Endodermal cell (in vitro differentiated cells): Measurements from ENCODE around the gene SCART1. TPM values are rescaled to one million over a fixed set of nuclear protein-coding genes. Genes with fewer than 3 reads are reported as not detected.
"Not testable (repeated sequence)": the region's sequence is repeated elsewhere in the genome, so short reads cannot be mapped to it uniquely, and the experiment has no call there.

Experiments
- DNase-seq: peaks from one replicate; pipeline ENCODE4 v3.0.0-alpha.2; 2017
- H3K27ac ChIP-seq: 2 replicates; pipeline ENCODE4 v1.5.1; 2013; ENCODE audit warnings: mild to moderate bottlenecking, low read depth, low read length, moderate library complexity
- H3K27me3 ChIP-seq: 2 replicates; pipeline ENCODE4 v1.6.1; 2013; ENCODE audit warnings: mild to moderate bottlenecking, low read length, moderate library complexity; ENCODE audit not compliant: insufficient read depth, control insufficient read depth, poor library complexity, severe bottlenecking
- H3K36me3 ChIP-seq: 2 replicates; pipeline ENCODE4 v1.7.0; 2013; ENCODE audit warnings: mild to moderate bottlenecking, low read length, moderate library complexity; ENCODE audit not compliant: control insufficient read depth, insufficient read depth
- H3K4me1 ChIP-seq: one replicate; pipeline ENCODE4 v1.7.0; 2013; ENCODE audit warnings: low read length; ENCODE audit not compliant: control insufficient read depth, insufficient read depth
- H3K4me3 ChIP-seq: 2 replicates; pipeline ENCODE4 v1.5.1; 2013; ENCODE audit warnings: mild to moderate bottlenecking, low read length, moderate library complexity
- H3K9ac ChIP-seq: 2 replicates; pipeline ENCODE4 v1.6.1; 2013; ENCODE audit warnings: mild to moderate bottlenecking, low read length, moderate library complexity; ENCODE audit not compliant: poor library complexity, severe bottlenecking; ENCODE audit errors: extremely low read depth
- H3K9me3 ChIP-seq: 2 replicates; pipeline ENCODE4 v1.6.1; 2013; ENCODE audit warnings: mild to moderate bottlenecking, low read length, moderate library complexity; ENCODE audit not compliant: control insufficient read depth
- H3K27ac Mint-ChIP-seq: 2 replicates; pipeline ENCODE4 v1.8.0; 2020; ENCODE audit warnings: mixed read lengths
- H3K27me3 Mint-ChIP-seq: 2 replicates; pipeline ENCODE4 v1.8.0; 2021; ENCODE audit warnings: mild to moderate bottlenecking, mixed read lengths; ENCODE audit not compliant: insufficient read depth
- H3K36me3 Mint-ChIP-seq: 2 replicates; pipeline ENCODE4 v1.8.0; 2020; ENCODE audit warnings: low read depth, mixed read lengths
- H3K4me1 Mint-ChIP-seq: 2 replicates; pipeline ENCODE4 v1.8.0; 2020; ENCODE audit warnings: mixed read lengths
- H3K4me3 Mint-ChIP-seq: 2 replicates; pipeline ENCODE4 v1.8.0; 2020; ENCODE audit warnings: mild to moderate bottlenecking, moderate library complexity, mixed read lengths
- H3K9me3 Mint-ChIP-seq: 2 replicates; pipeline ENCODE4 v1.8.0; 2020; ENCODE audit warnings: mild to moderate bottlenecking, mixed read lengths
- WGBS, 2 experiments: methylation state at CpG; one replicate each; pipeline versions ENCODE4 v1.1.5 to v1.1.7; 2013; ENCODE audit warnings: missing lambda C conversion rate in 2 of 2, mixed read lengths in 1 of 2; ENCODE audit not compliant: insufficient coverage in 1 of 2, insufficient read length in 1 of 2; 5-methylcytosine and 5-hydroxymethylcytosine counted together
- total RNA-seq, 2 donors: library from RNA; stranded (reverse); fragmentation: NEBNext Ultra II Directional in 1 of 2; extraction: Animal tissue kit (Norgen Biotek cat#: 25700) in 1 of 2; gene quantifications; 2 replicates in 1 of 2; 3 replicates in 1 of 2; pipeline ENCODE4 v1.2.1, GENCODE V29; 2021
- TF ChIP-seq, protein P1 (sequence below): fragments of 200-600 bp; sonication (generic); conservative IDR thresholded peaks from 2 replicates; pipeline ENCODE4 v1.5.0; 2021; ENCODE audit warnings: antibody characterized with exemption, mild to moderate bottlenecking

The SCART1 gene
- total RNA-seq, 2 donors from 2014 or later, result 0.37 to 0.80 TPM

DNA sequence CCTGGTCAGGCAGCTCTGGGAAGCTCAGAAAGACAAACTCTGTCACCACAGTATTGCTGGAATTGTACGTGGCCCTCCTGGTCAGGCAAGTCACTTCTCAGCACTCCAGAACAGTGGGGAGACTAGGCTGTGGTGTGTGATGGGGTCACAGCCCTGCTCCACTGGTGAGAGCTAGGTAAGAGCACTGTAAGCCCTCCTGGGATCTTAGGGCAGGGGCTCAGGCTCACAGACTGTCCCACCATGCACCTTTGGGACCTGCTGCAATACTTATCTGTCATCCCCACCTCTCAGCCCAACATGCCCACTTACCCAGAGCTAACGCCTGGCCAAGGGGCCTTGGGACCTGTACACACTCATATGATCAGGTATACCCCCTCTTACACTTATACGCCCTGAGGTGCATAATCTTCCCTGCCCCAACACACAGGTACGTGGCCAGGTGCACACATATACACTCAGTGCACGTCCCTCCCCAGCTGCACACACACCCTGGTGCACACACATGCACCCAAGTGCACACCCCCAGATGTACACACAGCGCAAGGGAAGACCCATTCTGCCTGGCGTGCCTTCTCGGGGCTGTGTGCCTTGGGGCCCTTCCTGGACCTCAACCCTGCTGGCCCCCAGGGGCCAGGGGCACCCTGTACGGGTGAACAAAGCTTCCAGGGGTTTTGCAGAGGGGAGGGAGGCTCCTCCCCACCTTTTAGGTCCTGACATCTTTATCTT lies 21.7 kb upstream of the SCART1 start:
- not testable (repeated sequence) for H3K4me1 ChIP-seq, H3K9ac ChIP-seq, H3K27me3 Mint-ChIP-seq, H3K9me3 ChIP-seq, H3K27me3 ChIP-seq, H3K4me3 ChIP-seq, H3K36me3 ChIP-seq, H3K4me3 Mint-ChIP-seq, H3K4me1 Mint-ChIP-seq, DNase-seq, H3K36me3 Mint-ChIP-seq, H3K27ac ChIP-seq, H3K27ac Mint-ChIP-seq
- H3K9me3 Mint-ChIP-seq, result peaks cover 25% of the 10 kb centered on the region
- 69% methylated on average over 2 of the region's 9 CpGs; no CpG with 5 or more reads in 1 of the 2 experiments for WGBS, 2 experiments

DNA sequence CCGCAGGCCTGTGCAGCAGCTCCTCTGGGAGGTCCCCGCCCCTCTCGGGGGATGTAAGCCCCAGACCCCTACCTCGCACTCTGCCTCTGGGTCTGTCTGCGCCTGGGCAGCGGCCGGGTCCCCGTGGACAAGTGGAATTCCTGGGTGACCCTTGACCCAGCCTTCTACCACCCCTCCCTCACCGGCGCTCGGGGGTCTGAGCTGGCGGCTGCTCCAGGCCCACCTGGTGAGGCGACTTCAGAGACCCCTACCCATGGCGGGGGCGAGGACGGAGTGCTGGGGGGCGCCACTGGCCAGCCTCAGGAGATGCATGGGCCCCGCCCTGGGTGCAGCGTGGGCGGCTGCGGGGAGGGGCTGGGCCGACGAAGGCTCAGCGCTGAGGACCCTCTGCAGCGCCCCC lies 21.0 kb upstream of the SCART1 start:
- not testable (repeated sequence) for H3K27ac Mint-ChIP-seq, H3K9ac ChIP-seq, H3K27ac ChIP-seq, H3K27me3 ChIP-seq, H3K36me3 Mint-ChIP-seq, H3K9me3 ChIP-seq, H3K4me1 ChIP-seq, H3K36me3 ChIP-seq, H3K27me3 Mint-ChIP-seq, DNase-seq, H3K4me3 ChIP-seq, H3K4me1 Mint-ChIP-seq, H3K4me3 Mint-ChIP-seq
- no CpG with 5 or more reads among the region's 25 CpGs for WGBS, 2 experiments
- H3K9me3 Mint-ChIP-seq, result peaks cover 30% of the 10 kb centered on the region

DNA sequence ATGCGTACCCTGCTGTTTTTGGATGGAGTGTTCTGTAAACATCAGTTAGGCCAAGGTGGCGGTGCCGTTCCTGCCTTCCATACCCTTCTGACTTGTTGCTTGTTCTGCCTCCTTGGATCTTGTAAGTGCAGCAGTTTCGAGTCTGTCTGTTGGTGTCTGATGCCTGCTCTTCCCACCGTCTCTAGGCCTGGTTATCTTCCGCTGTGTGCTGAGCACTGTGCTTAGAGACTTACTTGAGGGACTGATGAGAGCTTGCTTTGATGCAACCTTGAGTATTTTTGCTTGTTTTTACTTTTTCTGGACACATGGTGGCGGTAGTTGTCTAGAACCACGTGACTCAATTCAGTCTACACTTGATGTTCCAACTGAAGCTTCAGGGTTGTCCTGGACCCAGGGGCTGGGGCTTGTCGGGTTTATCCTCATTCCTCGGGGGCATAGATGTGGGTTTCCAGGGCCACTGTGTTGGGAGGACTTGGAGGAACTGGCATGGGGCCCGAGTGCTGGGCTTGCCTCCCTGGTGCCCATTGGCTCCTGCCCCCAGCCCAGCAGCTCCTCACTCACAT lies 15.0 kb upstream of the SCART1 start:
- peaks cover 5% of the 10 kb centered on the region for H3K9me3 ChIP-seq
- DNase-seq, result peak; percentile 38

More for the DNA sequence above, 15.0 kb upstream of the SCART1 start:
- no peaks in the 10 kb centered on the region for H3K4me1 ChIP-seq
- Mint-ChIP-seq H3K4me3 (no peak overlapping the region), H3K4me1 (no peaks in the 10 kb centered on the region), H3K9me3 (peaks cover 66% of the 10 kb centered on the region), H3K36me3 (no peaks in the 10 kb centered on the region), H3K27me3 (no peaks in the 10 kb centered on the region), H3K27ac (no peak overlapping the region)
- no peak overlapping the region for H3K9ac ChIP-seq
- H3K27ac ChIP-seq, result no peak overlapping the region
- TF ChIP-seq, protein P1, sequence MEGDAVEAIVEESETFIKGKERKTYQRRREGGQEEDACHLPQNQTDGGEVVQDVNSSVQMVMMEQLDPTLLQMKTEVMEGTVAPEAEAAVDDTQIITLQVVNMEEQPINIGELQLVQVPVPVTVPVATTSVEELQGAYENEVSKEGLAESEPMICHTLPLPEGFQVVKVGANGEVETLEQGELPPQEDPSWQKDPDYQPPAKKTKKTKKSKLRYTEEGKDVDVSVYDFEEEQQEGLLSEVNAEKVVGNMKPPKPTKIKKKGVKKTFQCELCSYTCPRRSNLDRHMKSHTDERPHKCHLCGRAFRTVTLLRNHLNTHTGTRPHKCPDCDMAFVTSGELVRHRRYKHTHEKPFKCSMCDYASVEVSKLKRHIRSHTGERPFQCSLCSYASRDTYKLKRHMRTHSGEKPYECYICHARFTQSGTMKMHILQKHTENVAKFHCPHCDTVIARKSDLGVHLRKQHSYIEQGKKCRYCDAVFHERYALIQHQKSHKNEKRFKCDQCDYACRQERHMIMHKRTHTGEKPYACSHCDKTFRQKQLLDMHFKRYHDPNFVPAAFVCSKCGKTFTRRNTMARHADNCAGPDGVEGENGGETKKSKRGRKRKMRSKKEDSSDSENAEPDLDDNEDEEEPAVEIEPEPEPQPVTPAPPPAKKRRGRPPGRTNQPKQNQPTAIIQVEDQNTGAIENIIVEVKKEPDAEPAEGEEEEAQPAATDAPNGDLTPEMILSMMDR, result no peak
- no peaks in the 10 kb centered on the region for H3K36me3 ChIP-seq
- no peaks in the 10 kb centered on the region for H3K27me3 ChIP-seq
- WGBS, 2 experiments, result 65 to 70% methylated on average over 8 to 11 of the region's 11 CpGs
- no peak overlapping the region for H3K4me3 ChIP-seq
